Heart left ventricle (tissue), 16 donors: Measurements from ENCODE around the gene DIDO1. TPM values are rescaled to one million over a fixed set of nuclear protein-coding genes. Genes with fewer than 3 reads are reported as not detected.

Experiments used
- ATAC-seq, 4 donors: fragments of 200-7000 bp; cut with Tn5 transposase; one replicate each; pipeline ENCODE4 v1.9.1; 2020 to 2022; ENCODE audit warnings: moderate library complexity in 4 of 4, mild to moderate bottlenecking in 3 of 4, moderate number of reproducible peaks in 1 of 4
- DNase-seq, 5 donors: peaks; one replicate each; pipeline ENCODE4 v3.0.0-alpha.2; 2020
- H3K27ac ChIP-seq, 12 donors: fragments of 200-600 bp; sonication (generic) in 4 of 12; one replicate each; pipeline versions ENCODE4 v1.5.0 to v1.8.0; 2016 to 2022; ENCODE audit warnings: mild to moderate bottlenecking in 2 of 12
- H3K27me3 ChIP-seq, 9 donors: fragments of 200-600 bp; sonication (generic) in 2 of 9; one replicate each; pipeline versions ENCODE4 v1.5.1 to v1.8.0; 2016 to 2022; ENCODE audit warnings: mild to moderate bottlenecking in 3 of 9
- H3K36me3 ChIP-seq, 9 donors: fragments of 200-600 bp; sonication (generic) in 2 of 9; one replicate each; pipeline versions ENCODE4 v1.5.0 to v1.8.0; 2018 to 2022; ENCODE audit warnings: mild to moderate bottlenecking in 2 of 9
- H3K4me1 ChIP-seq, 12 donors: fragments of 200-600 bp; sonication (generic) in 4 of 12; one replicate each; pipeline versions ENCODE4 v1.5.0 to v1.8.0; 2016 to 2022; ENCODE audit warnings: mild to moderate bottlenecking in 3 of 12
- H3K4me3 ChIP-seq, 12 donors: fragments of 200-600 bp; sonication (generic) in 4 of 12; one replicate each; pipeline versions ENCODE4 v1.5.0 to v1.8.0; 2017 to 2022; ENCODE audit warnings: mild to moderate bottlenecking in 9 of 12, moderate library complexity in 4 of 12
- H3K9me3 ChIP-seq, 12 donors: fragments of 200-600 bp; sonication (generic) in 4 of 12; one replicate each; pipeline versions ENCODE4 v1.5.0 to v1.8.0; 2016 to 2022; ENCODE audit warnings: mild to moderate bottlenecking in 1 of 12
- POLR2A ChIP-seq, 2 donors: fragments of 450-650 bp; IDR thresholded peaks; one replicate each; pipeline ENCODE4 v1.6.1; 2017; ENCODE audit warnings: antibody characterized with exemption in 2 of 2, mild to moderate bottlenecking in 2 of 2, moderate library complexity in 2 of 2
- WGBS, 4 donors: extraction: QIAGEN DNeasy Blood & Tissue Kit in 2 of 4; methylation state at CpG; one replicate each; pipeline versions ENCODE4 v1.1.5 to v1.1.7; 2013 to 2018; 5-methylcytosine and 5-hydroxymethylcytosine counted together
- intact Hi-C, 10 donors: fragments of 100-400 bp; cut with DNase I; formaldehyde crosslinking; loops; one replicate each; pipeline versions ENCODE4 v1.11.1 to v1.14.2; 2022
- polyA plus RNA-seq, 2 donors: library from polyadenylated mRNA; stranded (reverse); fragments of 200-250 nt; gene quantifications; one replicate each; pipeline ENCODE4 v1.2.3, GENCODE V29; 2013
- total RNA-seq, 9 donors: library from RNA; depleted of rRNA in 2 of 9; stranded (reverse); fragments of >200 nt in 2 of 9; fragmentation: NEBNext Ultra II Directional in 3 of 9; extraction: Animal tissue kit (Norgen Biotek cat#: 25700) in 3 of 9; gene quantifications; one replicate each; pipeline versions ENCODE4 v1.1.0 to v1.2.4, GENCODE V29; 2016 to 2023
- TF ChIP-seq, protein P1 (sequence below), 12 donors: fragments of 200-600 bp; sonication (generic) in 4 of 12; IDR thresholded peaks; one replicate each; pipeline versions ENCODE4 v1.5.0 to v1.8.0; 2018 to 2022; ENCODE audit warnings: antibody characterized with exemption in 12 of 12, mild to moderate bottlenecking in 5 of 12
- donor health status: ischemic (EF 13 %, LVEDD 7.1; RV severe dilation, severe dysfunction).
- donor health status: healthy with polysubstance abuse.
- donor health status: DM: no; HTN: yes; CAD: no.
- donor health status: DM: no; HTN: no; CAD: no.
- donor health status: ischemic (EF 25% LVEDD 6.9; RV normal size, moderate dysfunction).
- donor health status: ischemic (EF 25% LVEDD 5.7; RV mildly dilated, moderate dysfunction).
- donor health status: healthy.
- donor health status: DM: yes; HTN: yes; CAD: no.
- donor health status: ischemic (EF 35%, LVEDD 5.7; RV mildly dilated, moderate dysfunction).
- donor health status: nonischemic (EF 11% LVEDD 7.7; RV severe dilation, severe dysfunction).
- donor health status: DM: yes; HTN: yes; CAD: no.
- donor health status: PGD.
- donor health status: ischemic (EF 29% LVEDD 5.4; RV normal size, mild dysfunction).
- donor health status: nonischemic (EF 23%, LVEDD 6.1; RV moderate dilation, normal function).

DIDO1 gene
- total and polyA plus RNA-seq, 11 donors: 16.5 to 46.2 (median 38.4) TPM

GRCh38 chr20:62906209-62906608 is 20.1 kb downstream of the DIDO1 start:
- intact Hi-C loops: loop anchor here in 1 of 10 donors (10.0 kb wide), 1 partner anchor 99 kb away; the partner anchor contains the start of gene BHLHE23

GRCh38 chr20:62905536-62906117 is 20.7 kb downstream of the DIDO1 start:
- intact Hi-C loops: loop anchor here in 1 of 10 donors (10.0 kb wide), 1 partner anchor 99 kb away; the partner anchor contains the start of gene BHLHE23
- WGBS, 4 donors: 91 to 93% (median 92%) methylated on average over 17 of the region's 17 CpGs

More at GRCh38 chr20:62906209-62906608, 20.1 kb downstream of the DIDO1 start:
- Histone ChIP-seq H3K36me3 (peaks cover 12 to 100% (median 99%) of the 10 kb centered on the region in 9 donors), H3K27ac (no peak overlapping the region), H3K9me3 (no peaks in the 10 kb centered on the region), H3K4me3 (no peak overlapping the region), H3K27me3 (no peaks in the 10 kb centered on the region), H3K4me1 (peaks cover 0 to 16% (median 3%) of the 10 kb centered on the region in 12 donors)
- DNase-seq: peak in 3 of 5 donors; percentile 34 to 71 (median 46)
- peak; percentile 53 to 75 (median 60) for ATAC-seq
- TF ChIP-seq POLR2A (IDR thresholded peaks at IDR 0.05): no peak
- TF ChIP-seq, protein P1, sequence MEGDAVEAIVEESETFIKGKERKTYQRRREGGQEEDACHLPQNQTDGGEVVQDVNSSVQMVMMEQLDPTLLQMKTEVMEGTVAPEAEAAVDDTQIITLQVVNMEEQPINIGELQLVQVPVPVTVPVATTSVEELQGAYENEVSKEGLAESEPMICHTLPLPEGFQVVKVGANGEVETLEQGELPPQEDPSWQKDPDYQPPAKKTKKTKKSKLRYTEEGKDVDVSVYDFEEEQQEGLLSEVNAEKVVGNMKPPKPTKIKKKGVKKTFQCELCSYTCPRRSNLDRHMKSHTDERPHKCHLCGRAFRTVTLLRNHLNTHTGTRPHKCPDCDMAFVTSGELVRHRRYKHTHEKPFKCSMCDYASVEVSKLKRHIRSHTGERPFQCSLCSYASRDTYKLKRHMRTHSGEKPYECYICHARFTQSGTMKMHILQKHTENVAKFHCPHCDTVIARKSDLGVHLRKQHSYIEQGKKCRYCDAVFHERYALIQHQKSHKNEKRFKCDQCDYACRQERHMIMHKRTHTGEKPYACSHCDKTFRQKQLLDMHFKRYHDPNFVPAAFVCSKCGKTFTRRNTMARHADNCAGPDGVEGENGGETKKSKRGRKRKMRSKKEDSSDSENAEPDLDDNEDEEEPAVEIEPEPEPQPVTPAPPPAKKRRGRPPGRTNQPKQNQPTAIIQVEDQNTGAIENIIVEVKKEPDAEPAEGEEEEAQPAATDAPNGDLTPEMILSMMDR (IDR thresholded peaks at IDR 0.05): no peak
- WGBS, 4 donors: 59 to 84% (median 68%) methylated on average over 16 of the region's 16 CpGs

GRCh38 chr20:62902926-62903615 is 23.2 kb downstream of the DIDO1 start:
- intact Hi-C loops: loop anchor here in 3 of 10 donors (5.0 to 10.0 kb wide), 4 partner anchors 39 to 104 kb away; partner anchors contain the start of genes BHLHE23 (in 3 of the 3) and TCFL5 (in 1 of the 3)
- ATAC-seq: no peak
- Histone ChIP-seq H3K4me3 (no peak overlapping the region), H3K36me3 (peaks cover 6 to 75% (median 72%) of the 10 kb centered on the region in 9 donors), H3K9me3 (no peaks in the 10 kb centered on the region), H3K4me1 (peaks cover 6 to 38% (median 17%) of the 10 kb centered on the region in 12 donors), H3K27ac (no peak overlapping the region), H3K27me3 (no peaks in the 10 kb centered on the region)
- 78 to 92% (median 80%) methylated on average over 3 to 7 of the region's 7 CpGs for WGBS, 4 donors
- no peak for DNase-seq
- no peak for TF ChIP-seq POLR2A (IDR thresholded peaks at IDR 0.05)
- TF ChIP-seq, protein P1 (IDR thresholded peaks at IDR 0.05): no peak

More at GRCh38 chr20:62905536-62906117, 20.7 kb downstream of the DIDO1 start:
- H3K36me3 ChIP-seq: peaks cover 8 to 100% (median 97%) of the 10 kb centered on the region in 9 donors
- DNase-seq (no peak), ATAC-seq (no peak)
- peaks cover 0 to 19% (median 4%) of the 10 kb centered on the region in 12 donors for H3K4me1 ChIP-seq
- H3K27ac ChIP-seq: no peak overlapping the region
- H3K4me3 ChIP-seq: no peak overlapping the region
- no peaks in the 10 kb centered on the region for H3K27me3 ChIP-seq
- no peaks in the 10 kb centered on the region for H3K9me3 ChIP-seq
- no peak for TF ChIP-seq POLR2A (IDR thresholded peaks at IDR 0.05)
- TF ChIP-seq, protein P1 (IDR thresholded peaks at IDR 0.05): no peak

DNA sequence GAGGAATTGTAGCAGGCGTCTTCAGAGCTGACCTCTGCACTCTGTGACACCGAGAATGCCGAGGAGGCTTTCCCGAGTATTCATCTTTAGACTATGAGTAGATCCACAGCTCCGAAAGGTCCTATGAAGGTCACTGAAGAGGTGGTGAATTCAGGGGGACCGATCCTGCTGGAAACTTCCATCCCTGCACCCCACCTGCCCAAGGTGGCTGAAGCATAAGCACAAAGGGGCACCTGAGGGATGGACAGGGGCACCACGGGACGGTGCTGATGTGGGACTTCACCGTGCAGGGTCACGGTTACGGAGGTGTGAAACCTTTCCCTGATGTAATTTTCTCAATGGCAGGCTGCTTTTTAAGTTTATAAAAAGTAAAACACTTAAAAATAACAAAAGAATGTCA is 24.4 kb downstream of the DIDO1 start:
- Histone ChIP-seq H3K4me1 (peaks cover 6 to 38% (median 17%) of the 10 kb centered on the region in 12 donors), H3K9me3 (no peaks in the 10 kb centered on the region), H3K4me3 (no peak overlapping the region), H3K27ac (no peak overlapping the region), H3K27me3 (no peaks in the 10 kb centered on the region), H3K36me3 (peaks cover 6 to 68% (median 60%) of the 10 kb centered on the region in 9 donors)
- no peak for ATAC-seq
- no peak for DNase-seq
- TF ChIP-seq, protein P1 (IDR thresholded peaks at IDR 0.05): no peak
- TF ChIP-seq POLR2A (IDR thresholded peaks at IDR 0.05): no peak
- intact Hi-C loops: loop anchor here in 7 of 10 donors (2.0 to 10.0 kb wide), 5 partner anchors 40 to 107 kb away; partner anchors contain the start of genes BHLHE23 (in 3 of the 7) and TCFL5 (in 1 of the 7)
- WGBS, 4 donors: 84 to 87% (median 84%) methylated on average over 11 of the region's 11 CpGs
